Stimulated activated CD4-positive, alpha-beta T cell treated with anti-CD3 and anti-CD28 coated beads, Interleukin-1b, Interleukin-23, amount 100 ng/mL, for 1 hour (primary cell): ENCODE results near the gene SZT2.
"Not testable (repeated sequence)": the region's sequence is repeated elsewhere in the genome, so short reads cannot be mapped to it uniquely, and the experiment has no call there.

Experiments
- DNase-seq, 2 donors: peaks; one replicate each; pipeline ENCODE4 v3.0.0-alpha.2; 2020; ENCODE audit warnings: low read depth in 2 of 2

SZT2 gene

DNA sequence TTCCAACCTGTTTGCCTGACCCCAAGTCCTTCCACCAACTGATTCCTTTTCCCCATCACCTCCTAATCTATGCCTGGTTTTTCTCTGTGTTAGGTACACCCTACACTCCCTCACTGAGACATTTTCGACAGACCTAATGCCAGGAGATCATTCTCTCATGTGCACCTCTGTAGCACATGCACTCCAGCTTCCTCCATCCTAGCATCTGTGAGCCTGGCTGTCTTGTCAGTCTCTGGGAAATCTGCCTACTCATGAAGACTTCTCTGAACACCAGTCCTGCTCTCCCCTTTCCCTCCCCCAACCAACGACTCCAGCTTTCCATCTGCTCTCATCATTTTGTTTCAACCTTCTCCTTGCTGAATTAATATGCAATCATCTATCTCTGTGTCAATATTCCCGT, 1.1 kb upstream of the SZT2 start:
- no peak for DNase-seq

DNA sequence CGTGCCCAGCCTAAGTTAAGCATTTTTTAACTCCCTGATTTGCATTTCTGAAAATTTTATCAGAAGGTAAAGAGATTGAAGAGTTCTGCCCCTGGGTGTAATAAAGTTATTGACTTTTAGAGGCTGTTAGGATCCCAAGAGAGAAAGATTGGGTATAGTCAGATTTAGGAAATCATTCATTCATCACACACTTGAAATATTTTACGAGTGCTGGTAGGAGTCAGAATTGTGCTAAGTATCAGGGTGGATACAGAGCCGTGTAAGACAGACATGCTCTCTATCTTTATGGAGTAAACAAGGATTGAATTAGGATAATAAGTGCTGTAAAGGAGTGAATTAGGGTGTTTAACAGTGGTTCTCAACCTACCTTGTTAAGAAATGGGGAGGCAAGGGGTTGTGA, 3.0 kb downstream of the SZT2 start:
- DNase-seq = no peak

DNA sequence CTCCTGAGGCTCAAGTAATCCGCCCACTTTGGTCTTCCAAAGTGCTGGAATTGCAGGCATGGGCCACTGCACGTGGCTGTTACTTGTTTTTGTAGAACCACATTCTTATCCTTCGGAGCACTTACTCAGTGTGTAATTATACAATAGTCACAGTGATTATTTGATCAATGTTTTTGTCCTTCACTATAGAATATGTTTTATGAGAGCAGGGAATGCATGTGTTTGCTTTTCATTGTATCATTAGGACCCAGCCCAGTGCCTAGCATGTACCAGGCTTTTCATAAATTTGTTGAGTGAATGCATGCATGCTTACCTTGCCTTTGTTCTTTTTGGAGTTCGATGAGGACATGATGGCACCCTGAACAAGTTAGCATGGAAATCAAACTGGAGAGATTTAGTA, 5.8 kb downstream of the SZT2 start:
- DNase-seq = no peak

DNA sequence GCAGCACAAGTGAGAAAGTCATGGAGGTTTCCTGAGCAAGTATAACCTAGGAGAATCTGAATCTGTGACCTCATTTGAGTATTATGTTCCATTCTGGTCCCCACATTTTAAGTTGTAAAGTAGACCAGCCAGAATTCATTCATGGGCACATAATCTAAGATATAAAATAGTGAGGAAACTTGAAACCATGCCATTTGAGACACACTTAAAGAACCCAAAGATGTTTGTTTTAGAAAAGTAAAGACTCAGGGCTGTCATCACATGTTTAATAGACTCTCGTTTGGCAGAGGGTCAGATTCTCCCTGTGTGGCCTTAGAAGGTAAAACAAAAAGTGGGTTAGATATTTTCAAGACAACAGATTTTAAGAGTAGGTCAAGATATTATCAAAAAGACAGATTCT, 6.4 kb downstream of the SZT2 start:
- no peak for DNase-seq

- DNase-seq = no peak
Measured at GRCh38 chr1:43398227-43398626, 8.5 kb downstream of the SZT2 start.

- DNase-seq = not testable (repeated sequence)
Measured at GRCh38 chr1:43400441-43400840, 10.7 kb downstream of the SZT2 start.

- no peak for DNase-seq
Measured at GRCh38 chr1:43402089-43402865, 12.6 kb downstream of the SZT2 start.

DNA sequence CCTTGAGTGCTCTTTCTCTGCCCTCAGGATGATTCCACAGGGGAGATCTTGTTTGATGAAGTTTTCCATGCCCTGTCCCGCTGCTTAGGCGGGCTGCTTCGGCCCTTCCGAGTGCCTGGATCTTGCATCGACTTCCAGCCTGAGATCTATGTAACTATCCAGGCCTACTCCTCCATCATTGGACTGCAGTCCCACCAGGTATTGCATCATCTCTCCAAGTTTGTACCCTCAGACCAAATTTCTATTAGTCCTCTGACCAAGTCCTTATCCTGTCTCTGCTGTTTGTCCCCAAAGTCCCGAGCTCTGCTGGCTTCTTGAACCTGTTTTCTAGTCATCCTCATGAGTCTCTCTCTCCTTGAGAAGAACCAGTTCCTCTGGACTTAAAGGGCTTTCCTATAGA, 14.7 kb downstream of the SZT2 start:
- DNase-seq = no peak

DNA sequence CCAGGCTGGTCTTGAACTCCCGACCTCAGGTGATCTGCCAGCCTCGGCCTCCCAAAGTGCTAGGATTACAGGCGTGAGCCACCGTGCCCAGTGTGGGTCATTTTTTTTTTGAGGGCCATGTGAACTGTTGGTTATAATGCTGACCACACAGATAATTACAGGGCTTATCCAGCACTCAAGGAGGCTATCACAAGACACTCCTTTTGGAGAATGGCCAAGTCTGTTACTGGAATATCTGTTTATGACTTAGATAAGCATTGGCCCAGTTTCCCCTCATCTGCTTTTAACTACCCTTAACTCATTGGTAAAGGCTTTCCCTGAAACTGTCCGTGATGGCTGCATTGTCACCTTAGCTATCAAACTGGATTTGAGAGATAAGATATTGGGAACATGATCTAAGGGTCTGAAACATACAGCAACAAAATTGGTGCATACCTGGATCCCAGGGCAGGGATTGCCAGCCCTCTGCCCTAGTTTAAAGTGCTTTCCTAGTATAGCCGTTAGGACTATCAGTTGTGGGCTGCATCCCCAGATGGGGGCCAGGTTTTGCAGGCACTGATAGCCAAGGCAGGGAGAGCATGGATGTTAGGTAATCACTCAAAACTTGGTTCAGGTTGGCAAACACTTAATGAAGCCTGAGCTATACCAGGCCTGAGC, 15.6 kb downstream of the SZT2 start:
- DNase-seq = no peak

DNA sequence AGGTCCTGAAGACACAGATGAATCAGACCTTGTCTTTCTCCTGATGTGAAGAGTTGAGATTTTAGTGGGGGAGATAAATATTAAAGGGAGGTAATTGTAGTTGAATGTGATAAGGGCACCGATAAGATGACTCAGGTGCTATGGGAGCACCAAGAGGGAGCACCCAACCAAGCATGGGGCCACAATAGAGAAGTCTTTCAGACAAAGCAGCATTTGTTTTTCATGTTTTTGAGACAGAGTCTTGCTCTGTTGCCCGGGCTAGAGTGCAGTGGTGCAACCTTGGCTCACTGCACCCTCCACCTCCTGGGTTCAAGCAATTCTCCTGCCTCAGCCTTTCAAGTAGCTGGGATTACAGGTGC, 16.2 kb downstream of the SZT2 start:
- DNase-seq = no peak

GRCh38 chr1:43410571-43410970, 20.9 kb downstream of the SZT2 start:
- no peak for DNase-seq

DNA sequence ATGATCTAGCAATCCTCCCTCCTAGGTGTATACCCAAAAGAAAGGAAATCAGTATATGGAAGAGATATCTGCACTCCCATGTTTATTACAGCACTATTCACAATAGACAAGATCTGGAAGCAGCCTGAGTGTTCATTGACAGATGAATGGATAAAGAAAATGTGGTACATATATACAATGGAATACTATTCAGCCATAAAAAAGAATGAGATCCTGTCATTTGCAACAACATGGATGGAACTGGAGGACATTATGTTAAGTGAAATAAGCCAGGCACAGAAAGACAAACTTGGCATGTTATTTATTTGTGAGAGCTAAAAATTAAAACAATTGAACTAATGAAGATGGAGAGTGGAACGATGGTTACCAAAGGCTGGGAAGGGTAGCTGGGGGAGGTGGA, 23.7 kb downstream of the SZT2 start:
- not testable (repeated sequence) for DNase-seq

DNA sequence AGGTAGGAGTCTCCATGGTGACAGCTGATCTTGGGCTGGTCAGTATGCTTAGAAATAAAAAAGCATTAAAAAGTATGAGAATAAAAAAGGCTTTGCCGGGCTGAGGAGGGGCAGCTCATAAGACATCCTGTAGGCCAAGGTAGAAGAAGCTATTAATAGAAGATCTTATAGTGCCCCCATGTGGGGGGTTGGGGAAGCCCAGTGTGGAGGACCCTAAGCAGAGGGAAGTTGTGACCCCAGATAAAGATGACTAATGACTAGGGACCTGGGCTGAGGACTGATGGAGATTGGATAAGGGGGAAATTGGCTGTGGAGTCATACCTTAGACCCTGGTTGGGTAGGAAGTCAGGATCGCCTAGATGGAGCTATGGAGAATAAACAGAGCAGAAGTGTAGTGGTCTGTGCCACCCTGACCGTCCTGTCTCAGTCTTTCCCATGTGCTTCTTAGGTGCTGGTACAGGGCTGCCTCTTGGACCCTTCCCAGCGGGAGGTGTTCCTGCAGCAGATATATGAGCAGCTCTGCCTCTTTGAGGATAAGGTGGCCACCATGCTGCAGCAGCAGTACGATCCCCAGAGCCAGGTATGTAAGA, 25.0 kb downstream of the SZT2 start:
- peak; percentile 40 to 45 for DNase-seq

DNA sequence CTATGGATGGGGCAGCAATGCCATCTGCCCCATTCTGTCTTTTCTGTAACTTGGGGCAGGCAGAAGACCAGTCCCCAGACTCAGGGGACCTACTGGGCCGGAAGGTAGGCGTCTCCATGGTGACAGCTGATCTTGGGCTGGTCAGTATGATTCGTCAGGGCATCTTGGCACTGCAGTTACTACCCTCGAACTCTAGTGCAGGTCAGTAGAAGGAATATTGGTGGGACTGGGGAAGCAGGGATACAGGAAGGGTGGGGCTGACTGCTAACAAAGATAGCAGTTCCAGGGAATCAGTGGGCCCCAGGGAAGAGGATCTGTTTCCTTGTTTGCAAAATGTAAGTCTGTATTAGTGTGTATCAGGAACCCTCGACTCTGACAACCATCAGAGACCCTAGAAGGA, 26.2 kb downstream of the SZT2 start:
- no peak for DNase-seq

DNA sequence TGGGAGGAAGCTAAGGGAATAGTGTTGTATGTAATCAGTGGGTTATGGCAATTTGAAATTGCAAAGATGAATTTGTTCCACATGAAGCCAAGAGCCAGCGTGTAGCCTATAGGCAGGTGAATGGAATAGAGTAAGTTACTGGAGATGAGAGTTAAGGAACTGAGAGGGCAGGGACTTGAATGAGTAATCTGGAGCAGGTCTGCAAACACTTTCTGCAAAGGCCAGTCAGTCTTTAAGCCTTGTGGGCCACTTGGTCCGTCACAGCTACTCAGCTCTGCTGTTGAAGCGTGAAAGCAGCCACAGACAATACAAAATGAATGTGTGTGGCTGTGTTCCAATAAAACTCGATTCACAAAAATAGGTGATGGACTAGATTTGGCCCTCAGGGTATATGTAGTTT, 29.2 kb downstream of the SZT2 start:
- DNase-seq = no peak

- DNase-seq = no peak
Measured at GRCh38 chr1:43419627-43420425, 30.1 kb downstream of the SZT2 start.

GRCh38 chr1:43420874-43421273, 31.2 kb downstream of the SZT2 start:
- no peak for DNase-seq

GRCh38 chr1:43421396-43421795, 31.7 kb downstream of the SZT2 start:
- no peak for DNase-seq

- no peak for DNase-seq
Measured at GRCh38 chr1:43421976-43422750, 32.5 kb downstream of the SZT2 start.

GRCh38 chr1:43422995-43423671, 33.4 kb downstream of the SZT2 start:
- no peak for DNase-seq
